Activated effector memory CD4-positive, alpha-beta T cell treated with anti-CD3 and anti-CD28 coated beads, Interleukin-2, amount 50 U/mL, for 16 hours (primary cell): Measurements from ENCODE around the gene AKAP12.

Experiments used
- DNase-seq: peaks from one replicate; pipeline ENCODE4 v3.0.0-alpha.2; 2020

The AKAP12 gene

DNA sequence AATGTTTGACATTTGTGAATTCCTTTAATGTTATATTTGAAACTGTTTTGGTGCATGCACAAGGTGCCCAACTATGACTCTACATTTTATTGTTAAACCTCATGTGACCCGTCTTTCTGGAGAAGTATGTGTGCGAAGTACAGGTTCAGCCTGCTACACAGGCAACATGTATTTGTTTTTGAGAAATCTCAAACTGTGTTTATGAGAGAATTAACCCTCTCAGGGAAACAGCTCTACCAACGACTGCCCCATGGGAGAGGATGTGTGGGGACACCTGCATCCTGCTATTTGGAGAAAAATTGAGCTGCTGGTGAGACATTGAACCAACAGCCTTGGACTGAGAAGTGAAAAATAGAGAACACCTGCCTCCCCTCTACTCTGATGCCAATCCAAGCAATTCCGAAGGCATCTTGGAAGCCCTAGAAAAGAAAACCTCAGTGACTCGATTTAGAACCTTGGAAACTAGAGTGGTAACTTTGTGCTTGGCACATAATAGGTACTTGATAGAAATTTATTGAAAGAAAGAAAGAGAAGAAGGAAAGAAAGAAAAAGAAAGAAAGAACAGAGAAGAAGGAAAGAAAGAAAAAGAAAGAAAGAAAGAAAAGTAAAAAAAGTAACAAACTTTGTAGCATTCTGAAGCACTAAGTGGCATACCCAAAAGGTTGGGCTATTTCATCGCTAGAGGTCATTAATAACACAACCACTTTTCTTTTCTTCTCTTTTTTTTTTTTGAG lies 2.9 kb upstream of the AKAP12 start:
- DNase-seq, result no peak

DNA sequence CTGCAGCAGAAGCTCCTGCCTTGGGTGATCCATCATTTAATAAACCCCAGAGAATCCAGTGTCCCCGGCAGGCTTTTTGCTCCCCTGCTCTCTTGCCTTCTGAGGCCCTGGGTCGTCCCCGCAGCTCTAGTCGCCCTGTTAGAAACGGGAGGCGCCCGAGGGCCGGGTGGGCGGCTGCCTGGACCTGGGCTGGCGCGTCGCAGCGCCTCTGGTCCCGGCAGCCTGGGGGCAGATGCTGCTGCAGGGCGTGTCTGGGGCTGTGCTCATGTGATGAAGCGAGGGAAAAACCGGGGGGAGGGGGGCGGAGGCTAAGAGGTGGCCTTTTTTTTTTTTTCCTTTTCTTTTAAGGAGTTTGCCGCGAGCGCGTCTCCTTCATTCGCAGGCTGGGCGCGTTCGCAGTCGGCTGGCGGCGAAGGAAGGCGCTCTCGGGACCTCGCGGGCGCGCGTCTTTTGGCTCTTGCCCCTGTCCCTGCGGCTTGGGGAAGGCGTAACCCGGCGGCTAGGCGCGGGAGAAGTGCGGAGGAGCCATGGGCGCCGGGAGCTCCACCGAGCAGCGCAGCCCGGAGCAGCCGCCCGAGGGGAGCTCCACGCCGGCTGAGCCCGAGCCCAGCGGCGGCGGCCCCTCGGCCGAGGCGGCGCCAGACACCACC lies 394 bp downstream of the AKAP12 start:
- DNase-seq, result peak; percentile 68

DNA sequence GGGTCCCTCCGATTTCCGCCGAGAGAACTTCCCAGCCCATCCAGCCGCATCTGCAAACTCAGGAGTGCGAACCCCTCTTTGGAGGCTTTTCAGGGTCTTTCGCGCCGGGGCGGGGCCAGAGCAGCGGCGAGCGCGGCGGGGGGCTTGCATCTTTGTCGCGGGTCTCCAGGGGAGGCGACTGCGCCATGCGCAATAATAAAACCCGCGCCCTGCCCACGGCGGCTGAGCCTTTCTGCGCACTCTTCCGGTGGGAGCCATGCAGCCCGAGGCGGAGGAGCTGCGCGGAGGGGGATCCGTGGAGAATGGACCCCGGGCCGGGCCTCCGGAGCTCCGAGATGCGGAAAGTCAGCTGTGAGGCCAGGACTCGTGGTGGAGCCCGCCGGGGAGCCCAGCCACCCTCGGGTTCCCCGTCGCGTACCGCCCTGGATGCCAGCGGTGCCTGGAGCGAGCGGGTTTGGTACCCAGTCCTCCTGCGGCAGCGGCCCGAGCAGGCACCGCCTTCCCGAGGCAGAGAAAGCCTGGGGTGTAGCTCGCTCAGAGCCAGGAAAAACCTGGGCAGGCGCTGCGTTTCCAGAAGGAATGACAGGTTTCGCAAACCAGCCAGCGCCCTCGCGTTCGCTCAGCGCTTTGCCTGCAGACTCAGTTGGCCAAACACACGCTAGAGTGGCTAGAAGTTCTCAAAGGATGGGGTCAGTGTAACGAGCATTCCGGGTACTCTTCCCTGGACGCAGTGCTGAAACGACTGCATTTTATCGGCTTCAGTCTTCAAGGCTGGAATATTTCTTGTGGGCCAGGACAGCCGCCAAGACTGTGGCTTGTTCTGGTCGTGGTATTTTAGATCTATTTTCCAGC lies 1.2 kb downstream of the AKAP12 start:
- no peak for DNase-seq

DNA sequence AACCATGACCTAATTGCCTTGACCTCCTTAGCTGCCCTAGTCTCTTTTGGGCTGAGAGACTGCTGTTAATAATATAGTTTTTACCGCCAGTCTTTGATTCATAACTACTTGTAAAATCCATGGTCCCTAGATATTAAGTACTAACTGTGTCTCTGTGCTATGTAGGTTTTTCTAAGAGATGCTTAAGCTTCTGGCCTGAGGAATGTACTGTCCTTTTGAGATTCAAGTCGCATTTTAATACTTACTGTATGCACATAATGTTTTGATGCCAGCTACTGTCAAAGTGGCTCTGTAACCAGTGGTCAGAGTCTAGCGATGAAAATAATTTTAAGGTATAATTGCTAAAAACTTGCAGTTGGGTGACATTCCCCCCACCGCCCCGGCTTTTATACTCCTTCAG lies 2.1 kb downstream of the AKAP12 start:
- no peak for DNase-seq

DNA sequence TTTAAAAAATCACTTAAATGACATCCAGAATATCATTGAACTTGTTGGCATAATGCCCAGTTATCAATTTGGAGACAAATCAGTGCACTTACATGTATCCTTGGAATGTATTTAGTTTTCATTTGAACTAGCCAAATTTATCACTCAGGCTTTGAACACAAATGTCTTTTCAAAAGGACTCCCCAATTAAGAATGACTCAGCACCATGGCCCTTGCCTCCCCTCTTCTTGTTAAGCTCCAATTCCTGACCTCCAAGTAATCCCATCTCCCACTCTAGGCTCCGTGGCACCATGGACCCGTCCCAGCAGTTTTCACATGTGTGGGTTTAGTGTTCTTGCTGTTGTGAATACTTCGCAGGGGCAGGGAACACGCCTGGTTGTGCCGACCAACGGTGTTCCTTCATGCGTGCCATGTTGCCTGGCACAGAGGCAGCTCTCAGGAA lies 2.7 kb downstream of the AKAP12 start:
- DNase-seq, result no peak

DNA sequence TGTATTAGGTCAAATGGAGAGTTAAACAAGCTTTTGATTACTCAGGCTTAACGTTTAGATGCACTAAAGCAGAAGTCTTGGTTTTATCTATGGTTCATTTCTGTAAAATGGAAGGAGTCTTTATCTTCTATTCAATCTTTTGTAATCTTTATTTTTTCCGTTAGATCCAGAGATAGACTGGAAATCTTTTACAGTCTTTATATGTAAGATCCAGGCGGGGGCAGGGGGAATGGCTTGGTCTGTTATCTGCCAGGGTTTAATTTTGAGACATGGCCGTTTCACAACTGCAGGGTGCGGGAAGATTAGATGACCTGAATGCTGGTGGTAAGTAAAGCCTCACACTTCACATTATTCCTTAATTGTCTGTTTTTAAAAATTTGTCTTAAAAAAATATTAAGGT lies 3.7 kb downstream of the AKAP12 start:
- no peak for DNase-seq

DNA sequence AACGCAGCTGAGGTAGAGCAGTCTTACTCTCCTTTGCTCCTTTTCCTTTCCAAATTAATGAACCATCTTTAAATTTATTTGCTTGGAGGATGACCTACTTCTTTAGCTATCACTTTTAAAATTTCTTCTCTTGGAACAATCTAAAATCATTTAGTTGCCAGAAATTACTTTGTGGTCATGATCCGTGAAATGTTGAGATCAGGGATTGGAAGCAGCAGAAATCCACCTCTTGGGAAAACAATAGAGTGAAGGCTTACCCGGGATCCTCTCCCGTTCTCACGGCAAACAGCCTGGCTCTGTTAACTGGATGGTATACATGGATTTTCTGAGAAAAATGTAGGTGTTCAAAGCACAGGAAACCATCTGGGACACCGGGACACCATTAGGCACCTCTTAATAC lies 7.7 kb downstream of the AKAP12 start:
- DNase-seq, result no peak

DNA sequence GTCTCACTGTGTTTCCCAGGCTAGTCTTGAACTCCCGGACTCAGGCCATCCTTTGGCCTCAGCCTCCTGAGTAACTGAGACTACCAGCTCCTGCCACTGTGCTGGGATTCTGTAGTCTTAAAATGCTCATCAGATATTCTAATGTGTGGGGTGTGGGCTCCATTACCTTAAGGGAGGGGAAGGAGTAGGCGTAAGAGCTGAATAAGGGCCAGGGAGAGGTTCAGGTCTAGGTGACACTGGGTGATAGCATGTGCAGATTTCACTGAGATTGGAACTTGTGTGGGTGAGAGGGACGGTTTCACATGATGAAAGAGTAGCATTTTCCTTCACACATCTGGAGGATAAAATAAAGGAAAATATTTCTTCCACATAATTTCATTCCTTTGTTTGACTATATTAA lies 8.5 kb downstream of the AKAP12 start:
- DNase-seq, result no peak

DNA sequence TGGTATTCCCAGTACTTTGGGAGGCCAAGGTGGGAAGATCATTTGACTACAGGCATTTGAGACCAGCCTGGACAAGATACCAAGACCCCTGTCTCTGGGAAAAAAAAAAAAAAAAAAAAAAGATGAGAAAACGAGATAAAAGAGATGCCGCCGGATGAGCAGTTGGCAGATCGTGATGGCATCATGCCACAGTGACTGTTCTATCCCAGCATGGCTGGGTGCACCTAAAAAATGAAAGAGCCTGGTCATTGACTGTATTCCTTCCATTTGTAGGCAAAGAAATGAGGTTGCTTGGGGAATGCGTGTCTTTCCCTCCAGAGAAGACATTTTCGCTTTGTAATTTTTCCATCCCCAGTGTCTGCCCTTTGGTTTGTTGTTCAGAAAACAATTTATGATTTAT lies 12.9 kb downstream of the AKAP12 start:
- DNase-seq, result no peak

DNA sequence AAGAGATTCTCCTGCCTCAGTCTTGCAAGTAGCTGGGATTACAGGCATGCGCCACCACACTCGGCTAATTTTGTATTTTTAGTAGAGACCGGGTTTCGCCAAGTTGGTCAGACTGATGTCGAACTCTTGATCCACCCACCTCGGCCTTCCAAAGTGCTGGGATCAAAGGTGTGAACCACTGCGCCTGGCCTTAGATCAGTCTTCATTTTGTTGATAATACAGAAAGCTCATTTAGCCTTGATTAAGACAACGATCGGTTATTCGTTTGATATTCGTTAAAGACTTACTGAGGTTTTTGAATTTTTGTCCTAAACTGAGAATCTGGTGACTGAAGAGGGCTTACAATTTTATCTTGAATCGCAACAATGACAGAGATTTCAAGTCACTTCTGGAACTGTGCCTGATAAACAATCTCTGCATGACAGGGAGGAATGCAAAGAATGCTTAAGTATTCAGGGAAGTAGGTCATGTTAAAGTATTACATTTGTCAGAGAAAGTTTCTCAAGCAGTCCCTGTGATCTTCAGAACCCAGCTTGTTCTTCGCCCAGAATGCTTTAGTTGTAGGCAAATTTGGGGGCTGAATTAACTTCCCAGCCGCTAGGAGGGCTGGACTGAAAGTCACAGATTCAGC lies 14.8 kb downstream of the AKAP12 start:
- DNase-seq, result no peak

DNA sequence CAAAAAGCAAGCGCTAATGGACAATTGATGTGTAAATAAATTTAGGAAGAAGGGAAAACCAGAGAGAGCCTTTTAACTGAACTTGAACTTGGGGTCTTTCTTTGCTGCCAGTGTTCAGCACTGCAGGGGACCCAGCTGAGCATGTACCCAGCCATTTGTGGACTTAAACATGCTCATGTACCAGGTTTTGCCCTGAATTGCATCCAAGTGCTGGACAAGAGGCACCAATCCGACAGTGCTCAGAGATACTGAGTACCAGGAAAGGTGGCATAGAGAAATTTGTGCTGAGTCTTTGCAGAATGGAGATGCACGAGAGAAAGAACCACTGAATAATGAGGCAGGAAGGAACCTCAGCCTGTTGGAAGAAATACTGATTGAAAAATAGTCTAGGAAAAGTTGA lies 16.0 kb downstream of the AKAP12 start:
- no peak for DNase-seq

DNA sequence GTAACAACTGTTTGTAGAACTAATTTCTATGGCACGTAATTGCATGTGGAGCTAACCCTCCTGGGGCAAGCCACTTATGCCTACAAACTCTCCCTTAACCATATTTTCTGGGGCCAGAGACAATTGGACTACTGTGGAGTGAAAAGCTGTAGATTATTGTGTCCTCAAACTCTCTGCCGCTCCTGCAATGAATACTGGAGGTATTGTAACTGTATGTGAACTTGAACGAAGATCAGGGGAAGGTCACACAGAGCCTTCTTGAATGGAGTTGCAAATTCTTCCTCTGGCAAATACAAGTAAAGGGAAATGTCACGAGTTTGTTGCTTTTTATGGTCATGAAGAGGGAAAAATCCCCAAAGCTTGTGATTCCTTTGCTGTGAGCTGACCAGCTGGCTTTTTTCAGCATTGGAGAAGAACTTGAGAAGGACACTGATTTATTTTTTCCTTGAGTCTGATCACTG lies 18.2 kb downstream of the AKAP12 start:
- no peak for DNase-seq

DNA sequence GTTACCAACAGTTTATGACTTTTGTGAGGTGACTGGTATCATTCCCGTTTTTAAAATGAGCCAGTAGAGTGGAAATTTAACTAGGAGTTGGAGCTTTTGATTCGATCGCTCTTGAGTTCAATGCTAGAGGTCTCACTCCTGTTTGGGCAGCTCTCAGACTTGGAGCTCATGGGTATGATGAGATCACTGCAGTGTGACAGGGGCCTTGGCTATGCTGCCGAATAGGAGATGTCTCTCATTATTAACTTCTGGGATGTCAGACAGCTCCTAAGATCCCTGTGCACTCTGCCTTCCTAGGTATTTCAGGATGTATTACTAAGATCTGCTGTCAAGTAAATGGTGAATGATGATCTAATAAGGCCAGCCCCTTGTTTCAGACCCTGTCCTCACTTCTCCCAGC lies 20.4 kb downstream of the AKAP12 start:
- no peak for DNase-seq

DNA sequence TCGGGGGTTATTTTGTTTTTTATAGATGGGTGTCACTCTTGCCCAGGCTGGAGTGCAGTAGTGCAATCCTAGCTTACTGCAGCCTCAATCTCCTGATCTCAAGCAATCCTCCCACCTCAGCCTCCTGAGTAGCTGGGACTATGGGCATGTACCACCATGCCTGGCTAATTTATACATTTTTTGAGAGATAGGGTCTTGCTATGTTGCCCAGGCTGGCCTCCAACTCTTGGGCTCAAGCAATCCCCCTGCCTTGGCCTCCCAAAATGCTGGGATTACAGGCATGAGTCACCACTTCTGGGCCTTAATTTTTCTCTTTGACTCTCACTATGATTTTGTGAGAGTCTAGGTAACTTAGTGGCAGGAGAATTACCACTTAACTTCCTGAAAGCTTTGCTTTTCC lies 23.3 kb downstream of the AKAP12 start:
- no peak for DNase-seq

DNA sequence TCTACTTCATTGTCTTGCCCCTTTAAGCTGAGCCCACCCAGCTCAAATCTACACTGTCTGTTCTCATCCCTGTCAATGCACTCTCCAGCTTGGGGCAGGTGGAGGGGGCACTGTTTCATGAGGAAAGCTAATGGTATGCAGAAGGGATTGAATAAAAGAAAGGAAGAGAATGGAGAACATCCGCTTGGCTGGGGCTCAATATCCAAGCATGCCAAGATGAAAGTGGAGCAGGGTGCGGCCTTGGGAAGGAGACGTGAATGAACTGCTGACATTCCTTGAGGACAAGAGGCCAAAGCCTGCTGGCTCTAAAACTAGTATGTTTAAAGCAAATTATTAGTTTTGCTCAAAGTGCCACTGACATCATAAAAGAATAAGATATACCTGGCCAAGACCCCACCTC lies 24.2 kb downstream of the AKAP12 start:
- DNase-seq, result no peak

DNA sequence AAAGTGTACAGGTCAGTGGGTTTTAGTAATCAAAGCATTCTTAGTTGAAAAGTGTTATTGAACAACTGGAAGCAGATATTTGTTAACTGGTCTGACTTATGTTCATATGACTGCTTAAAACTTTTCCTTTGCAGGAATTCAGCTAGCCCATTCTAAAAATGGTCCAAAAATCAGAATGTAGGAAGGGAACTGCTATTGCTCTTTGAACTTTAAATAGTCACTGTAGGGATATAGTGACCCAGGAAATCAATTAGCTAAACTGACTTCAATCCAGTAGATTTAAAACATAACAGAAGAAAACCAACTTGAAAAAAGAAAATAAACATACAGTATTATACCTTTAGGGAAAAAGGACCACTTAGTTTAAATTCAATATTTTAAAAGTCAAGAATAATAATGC lies 25.5 kb downstream of the AKAP12 start:
- no peak for DNase-seq

DNA sequence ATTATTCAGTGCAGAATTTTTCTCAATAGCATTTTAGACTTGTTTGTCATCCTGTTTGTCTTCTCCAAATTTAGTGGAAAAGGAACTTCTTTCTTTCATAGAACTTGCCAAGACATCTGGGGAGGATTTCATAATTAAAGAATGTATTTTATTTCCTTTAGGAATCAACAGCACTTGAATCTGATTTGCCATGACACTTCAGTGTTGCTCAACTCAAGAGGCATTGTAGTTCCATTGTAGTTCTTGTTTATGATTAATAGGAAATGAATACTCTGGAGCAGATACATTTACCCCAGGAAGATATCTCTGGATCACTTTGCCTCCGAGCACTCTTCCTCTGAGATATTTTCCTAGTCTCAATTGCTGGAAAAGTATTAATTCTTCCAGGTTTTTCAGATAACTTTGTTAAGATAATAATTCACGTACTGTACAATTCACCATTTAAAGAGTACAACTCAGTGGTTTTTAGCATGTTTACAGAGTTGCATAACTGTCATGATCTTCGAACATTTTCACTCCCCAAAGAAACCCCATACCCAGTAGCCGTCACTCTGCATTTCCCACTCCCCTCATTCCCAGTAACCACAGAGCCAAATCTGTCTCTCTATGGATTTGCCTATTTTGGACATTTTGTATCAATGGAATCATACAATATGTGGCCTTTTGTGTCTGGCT lies 29.7 kb downstream of the AKAP12 start:
- no peak for DNase-seq

DNA sequence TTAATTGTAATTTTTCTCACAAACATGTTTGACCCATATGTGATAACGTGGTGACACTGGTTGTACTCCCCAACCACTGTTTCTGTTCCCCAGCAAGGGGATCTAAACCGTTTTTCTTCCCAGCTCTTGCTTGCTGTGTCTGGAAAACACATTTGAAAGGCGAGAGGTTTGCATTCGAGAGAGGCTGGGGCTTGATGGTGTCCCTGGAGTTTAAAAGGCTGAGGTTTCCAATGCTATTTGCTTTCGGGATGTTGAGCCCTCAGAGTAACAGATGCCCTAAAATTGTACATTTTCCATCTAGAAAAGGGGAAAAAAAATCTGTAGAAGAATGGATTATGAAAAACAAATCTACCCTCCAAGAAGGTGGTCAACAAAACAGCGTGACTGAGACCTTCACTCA lies 35.4 kb downstream of the AKAP12 start:
- DNase-seq, result no peak

DNA sequence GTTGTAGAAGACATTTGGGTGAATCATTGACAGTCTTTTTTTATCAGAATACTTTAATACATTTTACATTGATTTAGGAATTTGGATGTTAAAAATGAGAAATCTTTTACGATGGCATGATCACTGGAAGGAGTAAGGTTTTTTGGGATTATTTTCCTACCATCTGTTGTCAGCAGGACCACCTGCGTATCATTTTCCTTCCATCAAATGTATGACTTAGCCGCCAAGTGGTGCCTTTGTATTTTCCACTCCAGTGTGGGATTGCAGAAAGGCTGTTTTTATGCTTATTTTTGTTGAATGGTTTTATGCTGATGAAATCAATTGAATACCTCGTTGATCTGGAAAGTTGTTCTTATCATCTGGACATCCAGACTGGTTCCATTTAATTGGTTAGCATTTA lies 35.8 kb downstream of the AKAP12 start:
- no peak for DNase-seq

DNA sequence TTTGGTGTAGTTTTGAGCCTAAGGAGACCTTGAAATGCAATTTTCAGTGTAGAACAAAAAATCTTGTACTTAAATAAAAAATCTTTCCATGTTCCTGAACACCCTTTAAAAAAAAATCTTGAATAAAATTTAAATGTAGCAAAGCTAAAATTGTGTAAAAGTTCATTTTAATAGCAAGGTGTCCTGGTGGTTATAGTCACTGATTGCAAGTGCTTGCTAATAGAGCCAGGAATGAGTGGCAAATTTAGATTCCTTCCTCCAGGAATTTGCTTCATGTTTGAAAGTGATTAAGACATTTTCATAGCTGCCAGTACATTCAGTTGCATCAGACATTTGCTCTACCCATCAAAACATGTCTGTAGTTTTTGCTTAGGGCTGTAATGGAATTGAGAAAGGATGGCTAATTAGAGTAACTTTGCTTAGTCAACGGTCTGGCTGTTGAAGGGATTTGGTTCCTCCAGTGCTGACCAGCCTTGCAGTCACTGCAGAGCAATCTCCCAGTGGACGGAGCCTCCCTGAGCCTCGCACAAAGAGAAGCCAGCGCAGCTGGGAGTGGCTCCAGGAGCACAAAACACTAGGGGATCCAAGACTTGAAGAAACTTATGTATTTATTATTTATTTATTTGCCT lies 36.5 kb downstream of the AKAP12 start:
- DNase-seq, result no peak

DNA sequence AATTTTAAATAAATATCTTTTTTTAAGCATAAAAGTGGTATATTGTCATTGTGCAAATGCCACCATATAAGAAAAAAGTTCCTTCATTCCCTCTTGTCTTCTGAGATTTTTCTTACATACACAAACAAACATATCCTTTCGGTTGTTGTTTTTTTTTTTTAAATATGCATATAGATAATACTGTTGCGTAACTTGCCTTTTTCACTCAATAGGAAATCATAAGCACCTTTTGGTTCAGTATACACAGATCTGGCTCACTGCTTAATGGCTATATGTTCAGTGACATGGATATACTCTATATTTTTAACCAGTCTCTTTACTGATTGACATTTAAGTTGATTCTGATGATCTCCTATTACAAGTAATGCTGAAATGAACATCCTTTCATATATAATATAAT lies 40.1 kb downstream of the AKAP12 start:
- no peak for DNase-seq

DNA sequence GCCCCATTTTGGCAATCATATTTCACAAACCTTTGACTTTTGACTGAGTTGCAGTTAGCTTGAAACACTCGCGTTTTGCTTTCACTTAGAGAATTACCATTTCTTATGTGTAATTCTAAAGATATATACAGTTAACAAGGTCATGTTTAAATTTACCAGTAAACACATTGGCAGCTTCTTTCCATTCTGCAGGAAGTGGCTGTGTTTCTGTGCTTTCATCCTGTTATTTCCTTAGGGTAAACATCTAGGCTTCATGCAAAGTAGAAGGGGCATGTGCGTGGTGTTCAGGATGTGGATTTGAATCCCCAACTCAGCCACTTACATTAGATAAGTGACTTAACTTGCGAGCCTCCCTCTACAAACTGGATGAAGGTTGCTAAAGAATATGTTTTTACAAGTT lies 41.1 kb downstream of the AKAP12 start:
- no peak for DNase-seq
